GM12872 (cell line): ENCODE results near the gene BCAS4.

ENCODE experiments used
- TF ChIP-seq, protein P1 (sequence below): IDR thresholded peaks from 3 replicates; pipeline ENCODE4 v1.5.1; 2011; ENCODE audit warnings: low read depth, mild to moderate bottlenecking, low read length, moderate library complexity; ENCODE audit not compliant: insufficient read depth

BCAS4 gene

DNA sequence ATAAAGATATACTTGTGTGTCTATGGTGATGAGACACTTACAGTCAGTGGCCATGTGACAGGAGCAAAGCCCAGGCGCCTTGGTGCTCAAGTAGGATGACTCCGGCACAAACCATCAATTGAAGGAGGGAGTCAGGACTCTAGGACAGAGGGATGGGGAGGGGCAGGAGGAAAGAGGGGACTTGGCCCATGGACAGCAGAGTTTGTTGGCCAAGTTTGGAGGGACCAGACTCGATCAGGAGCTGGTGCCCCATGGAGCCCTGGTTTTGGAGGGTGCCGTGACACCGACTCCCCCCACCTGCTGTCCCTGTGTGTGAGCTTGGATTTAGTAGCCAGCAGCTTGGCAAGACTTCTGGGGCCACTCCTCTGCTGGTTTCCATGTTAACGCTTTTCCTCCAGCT lies 70.3 kb downstream of the BCAS4 start:
- TF ChIP-seq, protein P1, sequence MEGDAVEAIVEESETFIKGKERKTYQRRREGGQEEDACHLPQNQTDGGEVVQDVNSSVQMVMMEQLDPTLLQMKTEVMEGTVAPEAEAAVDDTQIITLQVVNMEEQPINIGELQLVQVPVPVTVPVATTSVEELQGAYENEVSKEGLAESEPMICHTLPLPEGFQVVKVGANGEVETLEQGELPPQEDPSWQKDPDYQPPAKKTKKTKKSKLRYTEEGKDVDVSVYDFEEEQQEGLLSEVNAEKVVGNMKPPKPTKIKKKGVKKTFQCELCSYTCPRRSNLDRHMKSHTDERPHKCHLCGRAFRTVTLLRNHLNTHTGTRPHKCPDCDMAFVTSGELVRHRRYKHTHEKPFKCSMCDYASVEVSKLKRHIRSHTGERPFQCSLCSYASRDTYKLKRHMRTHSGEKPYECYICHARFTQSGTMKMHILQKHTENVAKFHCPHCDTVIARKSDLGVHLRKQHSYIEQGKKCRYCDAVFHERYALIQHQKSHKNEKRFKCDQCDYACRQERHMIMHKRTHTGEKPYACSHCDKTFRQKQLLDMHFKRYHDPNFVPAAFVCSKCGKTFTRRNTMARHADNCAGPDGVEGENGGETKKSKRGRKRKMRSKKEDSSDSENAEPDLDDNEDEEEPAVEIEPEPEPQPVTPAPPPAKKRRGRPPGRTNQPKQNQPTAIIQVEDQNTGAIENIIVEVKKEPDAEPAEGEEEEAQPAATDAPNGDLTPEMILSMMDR, result no peak

DNA sequence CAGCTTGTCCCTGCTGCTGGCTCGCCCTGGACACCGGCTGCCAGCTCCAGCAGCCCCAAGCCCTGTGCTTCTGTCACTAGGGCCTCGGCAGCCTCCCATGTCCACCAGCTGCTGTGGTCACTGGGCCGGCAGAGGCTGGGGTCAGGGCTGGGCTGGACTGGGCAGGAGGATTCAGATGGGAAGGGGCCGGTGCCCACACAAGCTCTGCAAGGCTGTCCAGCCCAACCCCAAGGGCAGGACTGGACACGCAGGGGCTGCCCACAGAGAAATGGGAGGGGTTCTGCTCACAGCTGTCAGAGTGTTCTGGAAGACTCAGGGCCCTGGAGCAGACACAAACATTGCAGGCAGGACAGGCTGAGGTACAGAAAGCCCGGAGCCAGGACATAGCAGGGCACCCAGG lies 70.7 kb downstream of the BCAS4 start:
- TF ChIP-seq, protein P1, result no peak

DNA sequence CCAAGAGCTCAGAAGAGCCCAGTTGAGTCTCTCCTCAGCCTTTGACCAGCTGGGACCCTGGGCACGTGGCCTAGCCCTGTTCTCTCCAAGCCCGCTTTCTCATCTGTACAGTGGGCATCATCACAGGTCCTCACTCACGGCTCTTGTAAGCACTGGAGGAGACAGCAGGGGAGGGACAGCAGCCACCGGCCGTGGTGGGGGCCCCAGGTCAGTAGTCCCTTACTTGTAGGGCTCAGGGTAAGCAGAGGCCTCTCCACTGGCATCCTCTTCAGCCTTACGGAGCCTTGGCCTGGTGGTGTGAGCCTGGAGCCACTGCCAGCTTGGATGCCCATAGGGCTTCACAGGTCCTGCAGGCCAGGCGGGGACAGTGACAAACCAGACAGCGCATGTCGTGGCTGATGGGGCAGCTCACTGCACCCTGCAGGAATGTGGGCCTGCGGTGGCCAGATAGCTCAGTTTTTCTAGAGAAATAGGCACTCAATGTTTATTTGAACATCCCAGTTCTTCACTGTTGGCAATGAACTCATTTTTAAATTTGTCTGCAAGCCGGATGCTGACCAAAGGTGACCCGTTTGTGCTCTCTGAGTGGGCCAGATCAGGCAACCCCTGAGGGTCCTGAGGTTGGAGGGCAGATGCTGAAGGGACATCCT lies 71.3 kb downstream of the BCAS4 start:
- TF ChIP-seq, protein P1, result no peak

DNA sequence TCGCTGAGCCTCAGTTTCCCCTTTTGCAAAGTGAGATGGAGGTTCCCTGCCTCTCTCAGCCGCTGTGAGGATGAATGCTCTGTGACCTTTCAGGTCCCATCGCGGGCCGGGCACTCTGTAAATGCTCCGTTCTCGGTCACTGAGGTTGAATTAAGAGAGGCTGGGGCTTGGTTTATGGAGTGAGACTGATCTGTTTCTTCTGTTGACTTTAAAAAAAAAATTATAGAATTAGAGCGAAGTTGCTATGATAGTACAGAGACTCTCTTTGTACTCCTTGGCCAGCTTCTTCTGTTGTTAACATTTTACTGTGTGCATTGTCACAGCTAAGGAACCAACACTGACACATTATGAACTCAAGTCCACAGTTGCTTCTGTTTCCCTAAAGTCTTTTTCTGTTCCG lies 72.0 kb downstream of the BCAS4 start:
- TF ChIP-seq, protein P1, result no peak

DNA sequence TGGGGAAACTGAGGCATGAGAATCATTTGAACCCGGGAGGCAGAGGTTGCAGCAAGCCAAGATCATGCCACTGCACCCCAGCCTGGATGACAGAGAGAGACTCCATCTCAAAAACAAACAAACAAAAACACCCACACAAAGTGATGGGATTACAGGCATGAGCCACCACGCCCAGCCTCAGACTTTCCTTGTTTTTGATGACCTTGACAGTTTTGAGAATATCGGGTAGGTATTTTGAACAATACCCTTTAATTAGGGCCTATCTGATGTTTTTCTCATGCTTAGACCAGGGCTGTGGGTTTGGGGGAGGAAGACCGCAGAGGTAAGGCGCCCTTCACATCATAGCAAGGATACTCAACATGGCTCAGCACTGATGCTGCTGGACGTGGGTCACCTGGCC lies 72.9 kb downstream of the BCAS4 start:
- TF ChIP-seq, protein P1, result no peak

DNA sequence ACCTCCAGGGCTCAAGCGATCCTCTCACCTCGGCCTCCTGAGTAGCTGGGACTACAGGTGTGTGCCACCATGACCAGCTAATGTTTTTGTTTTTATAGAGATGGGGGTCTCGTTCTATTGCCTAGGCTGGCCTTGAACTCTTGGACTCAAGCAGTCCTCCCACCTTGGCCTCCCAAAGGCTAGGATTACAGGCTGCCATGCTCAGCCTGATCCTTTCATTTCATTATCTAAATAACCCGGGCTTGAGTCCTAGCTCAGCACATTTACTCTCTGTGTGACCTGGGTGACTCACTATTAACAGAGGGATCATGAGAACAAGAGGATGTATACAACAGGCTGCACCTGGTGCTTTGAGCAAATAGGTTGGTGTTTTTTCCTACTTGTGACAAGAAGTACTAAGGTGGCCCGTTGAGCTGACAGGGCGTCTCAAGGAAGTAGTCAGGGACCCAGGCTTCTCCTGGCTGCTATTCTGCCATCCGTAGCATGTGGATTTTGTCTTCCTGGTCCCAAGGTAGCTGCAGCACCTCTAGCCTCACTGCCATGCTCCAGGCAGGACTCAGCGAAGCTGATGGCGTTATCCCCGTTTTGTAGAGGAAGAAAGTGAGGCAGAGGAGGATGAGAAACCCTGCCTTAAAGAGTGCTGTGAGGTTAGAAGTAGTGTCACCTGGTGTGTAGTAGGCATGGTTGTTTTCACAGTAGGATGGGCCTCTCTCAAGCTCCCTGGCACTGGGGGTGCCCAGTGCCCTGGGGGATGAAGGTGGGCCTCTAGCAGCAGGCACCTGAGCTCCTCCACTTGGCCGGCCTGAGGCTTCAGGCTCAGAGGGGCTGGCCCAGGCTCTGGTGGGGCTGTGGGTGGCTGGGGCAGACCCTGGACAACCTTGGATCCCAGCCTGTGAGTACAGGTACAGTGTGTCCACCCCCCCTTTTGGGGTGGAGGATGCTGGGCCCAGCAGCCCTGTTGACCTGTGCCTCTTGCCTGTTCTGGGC lies 73.9 kb downstream of the BCAS4 start:
- TF ChIP-seq, protein P1, result no peak

DNA sequence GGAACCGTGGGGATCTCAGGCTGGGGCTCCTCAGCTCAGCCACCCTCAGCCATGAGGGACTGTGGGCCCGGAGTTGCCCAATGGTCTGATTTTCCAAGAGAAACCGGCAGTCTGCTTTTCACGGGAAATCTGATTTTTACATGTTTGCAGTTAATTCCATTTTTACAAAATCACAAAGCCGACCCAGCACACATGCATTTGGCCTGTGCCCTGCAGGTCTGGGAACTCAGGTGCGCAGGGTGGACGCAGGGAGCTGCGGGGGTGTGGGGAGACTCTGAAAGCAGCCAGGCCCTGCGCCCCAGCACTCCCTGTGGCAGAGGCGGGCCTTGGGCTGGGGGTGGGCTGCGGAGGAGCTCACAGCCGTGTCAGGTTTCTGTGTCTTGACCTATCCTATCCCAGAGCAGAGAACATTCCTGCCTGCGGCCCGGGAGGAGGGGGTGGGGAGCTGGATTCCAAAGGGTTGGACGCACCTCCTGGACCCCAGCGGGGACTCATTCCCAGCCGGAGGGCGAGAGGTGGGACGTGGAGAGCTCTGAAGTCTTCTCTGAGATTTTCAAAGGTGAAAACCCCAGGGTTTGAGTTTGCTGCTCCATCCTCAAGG lies 75.8 kb downstream of the BCAS4 start:
- TF ChIP-seq, protein P1, result no peak
